OCI-LY7 (cell line): ENCODE data around the gene LSAMP. TPM values are rescaled to one million over a fixed set of nuclear protein-coding genes. Genes with fewer than 3 reads are reported as not detected.

Experiments used
- BruUV-seq: library from RNA; stranded (reverse); fragments of 400-500 nt; replicated peaks from 2 replicates; lab custom pipeline; 2021; lab: Mats Ljungman, UMichigan
- CTCF ChIA-PET: fragments of 300-600 bp; sonication (Branson Sonifier 250); formaldehyde crosslinking; loops from one replicate; lab custom pipeline; 2022; ENCODE audit warnings: antibody characterized with exemption; ENCODE audit not compliant: unreplicated experiment; lab: Charles Lee
- POLR2A ChIA-PET: fragments of 300-600 bp; sonication (Branson Sonifier 250); formaldehyde crosslinking; loops from one replicate; lab custom pipeline; 2022; ENCODE audit warnings: antibody characterized with exemption; lab: Charles Lee
- DNase-seq: peaks from one replicate; pipeline ENCODE4 v3.0.0-alpha.2; 2015; ENCODE audit warnings: low spot score
- H2AFZ ChIP-seq: fragments of 200-600 bp; sonication (generic), shearing (Covaris generic); 2 replicates; pipeline ENCODE4 v1.6.1; 2014; ENCODE audit warnings: mild to moderate bottlenecking, antibody characterized with exemption, low read length, moderate library complexity
- H3K27ac ChIP-seq: fragments of 200-600 bp; sonication (generic); 2 replicates; pipeline ENCODE4 v1.5.1; 2014; ENCODE audit warnings: mixed run types, low read depth, mild to moderate bottlenecking, moderate library complexity, low read length, inconsistent platforms; ENCODE audit not compliant: poor library complexity, severe bottlenecking
- H3K36me3 ChIP-seq: fragments of 200-600 bp; sonication (generic); 2 replicates; pipeline ENCODE4 v1.6.1; 2014; ENCODE audit warnings: mild to moderate bottlenecking, antibody characterized with exemption, low read length, moderate library complexity, mixed read lengths; ENCODE audit not compliant: insufficient read depth
- H3K4me1 ChIP-seq: fragments of 200-600 bp; sonication (generic); 2 replicates; pipeline ENCODE4 v1.5.1; 2014; ENCODE audit warnings: mild to moderate bottlenecking, low read length; ENCODE audit not compliant: insufficient read depth, poor library complexity, severe bottlenecking
- H3K4me2 ChIP-seq: fragments of 200-600 bp; sonication (generic); 2 replicates; pipeline ENCODE4 v1.6.1; 2014; ENCODE audit warnings: mild to moderate bottlenecking, low read length
- H3K4me3 ChIP-seq: fragments of 200-600 bp; sonication (generic); 2 replicates; pipeline ENCODE4 v1.5.1; 2014; ENCODE audit warnings: mild to moderate bottlenecking, low read depth, low read length; ENCODE audit not compliant: poor library complexity, severe bottlenecking
- H3K79me2 ChIP-seq: fragments of 200-600 bp; sonication (generic); 2 replicates; pipeline ENCODE4 v1.6.1; 2016; ENCODE audit warnings: low read depth, mild to moderate bottlenecking, low read length, moderate library complexity, mixed read lengths; ENCODE audit not compliant: insufficient read depth
- H3K9me2 ChIP-seq: fragments of 200-600 bp; sonication (generic); 2 replicates; pipeline ENCODE4 v1.6.1; 2016; ENCODE audit warnings: mild to moderate bottlenecking, low read length, mixed read lengths; ENCODE audit not compliant: insufficient read depth
- H3K9me3 ChIP-seq: fragments of 200-600 bp; sonication (generic); 2 replicates; pipeline ENCODE4 v1.6.1; 2014; ENCODE audit warnings: mild to moderate bottlenecking, mixed run types, low read length, mixed read lengths
- H4K20me1 ChIP-seq: fragments of 200-600 bp; sonication (generic); 2 replicates; pipeline ENCODE4 v1.6.1; 2014; ENCODE audit warnings: mild to moderate bottlenecking, antibody characterized with exemption, low read length, moderate library complexity, mixed read lengths; ENCODE audit not compliant: insufficient read depth
- EZH2phosphoT487 ChIP-seq: fragments of 200-600 bp; sonication (generic); IDR thresholded peaks from 2 replicates; pipeline ENCODE4 v1.6.1; 2018; ENCODE audit warnings: low read depth, borderline replicate concordance, mild to moderate bottlenecking, mixed run types, antibody characterized with exemption, low read length, moderate library complexity, mixed read lengths
- intact Hi-C: fragments of 100-400 bp; cut with micrococcal nuclease; formaldehyde crosslinking; loops from one replicate; pipeline ENCODE4 v1.10.0; 2022; ENCODE audit not compliant: unreplicated experiment
- total RNA-seq, 2 experiments: library from RNA; depleted of rRNA in 1 of 2; stranded (reverse); fragments of >200 nt in 1 of 2; shearing (Covaris generic) in 1 of 2; gene quantifications; 2 replicates each; pipeline ENCODE4 v1.2.3, GENCODE V29; 2014 to 2022
- TF ChIP-seq, protein P1 (sequence below): fragments of 200-600 bp; sonication (generic); conservative IDR thresholded peaks from 2 replicates; pipeline ENCODE4 v1.5.1; 2014; ENCODE audit warnings: mild to moderate bottlenecking, antibody characterized with exemption, low read length, moderate library complexity, mixed read lengths

Gene LSAMP
- total RNA-seq, 2 experiments from 2014 or later: 1.4 TPM; not detected in 1

DNA sequence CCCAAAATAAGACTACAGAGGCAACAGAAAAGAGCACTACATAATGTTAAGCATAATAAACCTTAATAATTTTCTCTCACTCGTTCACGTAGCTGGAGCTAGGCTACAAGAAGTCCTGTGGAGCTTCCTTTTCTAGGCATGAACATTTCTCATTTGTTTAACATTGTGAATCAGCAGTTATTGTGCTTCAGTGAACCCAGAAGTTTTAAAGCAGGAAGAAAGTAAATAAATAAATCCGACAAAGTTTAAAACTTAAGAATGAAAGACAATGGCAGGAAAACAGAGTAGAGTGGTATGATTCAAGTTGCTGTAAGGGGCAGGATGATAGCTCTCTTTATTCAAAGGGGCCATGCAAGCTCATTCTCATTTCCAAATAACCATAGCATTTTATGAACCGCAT, 191.8 kb downstream of the LSAMP start:
- ChIA-PET POLR2A (no interaction called here), CTCF (no interaction called here)
- intact Hi-C loops: no loop called here

DNA sequence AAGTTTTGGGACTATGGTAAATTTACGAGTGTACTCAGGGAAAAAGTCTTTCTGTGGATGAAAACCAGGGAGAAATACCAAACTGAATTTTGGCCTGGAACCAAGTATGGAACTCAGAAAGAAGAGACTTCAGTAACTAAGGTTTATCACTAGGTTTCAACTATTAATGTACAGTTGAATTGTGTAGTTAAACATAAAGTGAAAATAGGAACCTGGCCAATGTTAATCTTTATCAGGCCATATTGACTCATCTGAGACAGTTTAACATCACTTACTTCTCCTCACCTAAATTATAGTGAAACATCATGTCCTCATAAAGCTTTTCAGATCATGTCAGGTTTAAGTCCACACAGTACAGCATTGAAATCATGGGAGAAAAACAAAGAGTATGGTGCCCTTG, 197.7 kb downstream of the LSAMP start:
- Histone ChIP-seq H3K79me2 (no peaks in the 10 kb centered on the region), H3K4me1 (no peaks in the 10 kb centered on the region), H3K4me3 (no peak overlapping the region), H3K36me3 (no peaks in the 10 kb centered on the region), H3K27ac (no peak overlapping the region), H3K4me2 (no peak overlapping the region), H4K20me1 (no peaks in the 10 kb centered on the region), H3K9me3 (no peaks in the 10 kb centered on the region), H3K9me2 (no peaks in the 10 kb centered on the region), H2AFZ (no peak overlapping the region)
- intact Hi-C loops: no loop called here
- no peak for TF ChIP-seq EZH2phosphoT487
- TF ChIP-seq, protein P1, sequence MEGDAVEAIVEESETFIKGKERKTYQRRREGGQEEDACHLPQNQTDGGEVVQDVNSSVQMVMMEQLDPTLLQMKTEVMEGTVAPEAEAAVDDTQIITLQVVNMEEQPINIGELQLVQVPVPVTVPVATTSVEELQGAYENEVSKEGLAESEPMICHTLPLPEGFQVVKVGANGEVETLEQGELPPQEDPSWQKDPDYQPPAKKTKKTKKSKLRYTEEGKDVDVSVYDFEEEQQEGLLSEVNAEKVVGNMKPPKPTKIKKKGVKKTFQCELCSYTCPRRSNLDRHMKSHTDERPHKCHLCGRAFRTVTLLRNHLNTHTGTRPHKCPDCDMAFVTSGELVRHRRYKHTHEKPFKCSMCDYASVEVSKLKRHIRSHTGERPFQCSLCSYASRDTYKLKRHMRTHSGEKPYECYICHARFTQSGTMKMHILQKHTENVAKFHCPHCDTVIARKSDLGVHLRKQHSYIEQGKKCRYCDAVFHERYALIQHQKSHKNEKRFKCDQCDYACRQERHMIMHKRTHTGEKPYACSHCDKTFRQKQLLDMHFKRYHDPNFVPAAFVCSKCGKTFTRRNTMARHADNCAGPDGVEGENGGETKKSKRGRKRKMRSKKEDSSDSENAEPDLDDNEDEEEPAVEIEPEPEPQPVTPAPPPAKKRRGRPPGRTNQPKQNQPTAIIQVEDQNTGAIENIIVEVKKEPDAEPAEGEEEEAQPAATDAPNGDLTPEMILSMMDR: no peak
- no peak for DNase-seq
- ChIA-PET CTCF (no interaction called here), POLR2A (interaction anchor here (0.6 kb wide), 1 partner anchor 75 kb away, joined by 3 read pairs; no protein-coding TSS in a partner anchor)
- no TSS peak for BruUV-seq

More for the DNA sequence above, 191.8 kb downstream of the LSAMP start:
- no peak for DNase-seq
- Histone ChIP-seq H3K4me1 (no peaks in the 10 kb centered on the region), H4K20me1 (no peaks in the 10 kb centered on the region), H3K36me3 (no peaks in the 10 kb centered on the region), H3K9me2 (no peaks in the 10 kb centered on the region), H2AFZ (no peak overlapping the region), H3K79me2 (no peaks in the 10 kb centered on the region), H3K9me3 (no peaks in the 10 kb centered on the region), H3K4me3 (no peak overlapping the region), H3K4me2 (no peak overlapping the region), H3K27ac (no peak overlapping the region)
- TF ChIP-seq, protein P1: no peak
- no peak for TF ChIP-seq EZH2phosphoT487
- no TSS peak for BruUV-seq

- intact Hi-C loops: no loop called here
Measured at GRCh38 chr3:116246406-116246980, 198.8 kb downstream of the LSAMP start.

More at GRCh38 chr3:116246406-116246980, 198.8 kb downstream of the LSAMP start:
- no peaks in the 10 kb centered on the region for H4K20me1 ChIP-seq
- H3K36me3 ChIP-seq: no peaks in the 10 kb centered on the region
- DNase-seq: no peak
- H3K4me1 ChIP-seq: no peaks in the 10 kb centered on the region
- ChIA-PET POLR2A (no interaction called here), CTCF (no interaction called here)
- no peak overlapping the region for H3K27ac ChIP-seq
- H3K4me3 ChIP-seq: no peak overlapping the region
- H3K9me2 ChIP-seq: no peaks in the 10 kb centered on the region
- BruUV-seq: no TSS peak
- H2AFZ ChIP-seq: no peak overlapping the region
- H3K9me3 ChIP-seq: no peaks in the 10 kb centered on the region
- no peak for TF ChIP-seq EZH2phosphoT487
- TF ChIP-seq, protein P1: no peak
- no peak overlapping the region for H3K4me2 ChIP-seq
- H3K79me2 ChIP-seq: no peaks in the 10 kb centered on the region
